Endothelial cell of umbilical vein (primary cell): ENCODE data around the gene FGFR3.

Source experiments
- POLR2A ChIP-seq: IDR thresholded peaks from 2 replicates; pipeline ENCODE4 v1.6.1; 2012; ENCODE audit warnings: low read depth, mild to moderate bottlenecking, control low read depth, low read length
- TF ChIP-seq, protein P1 (sequence below), 2 donors: IDR thresholded peaks; 1 replicate in 1 of 2; 2 replicates in 1 of 2; pipeline ENCODE4 v1.5.1; 2011; ENCODE audit warnings: low read length in 2 of 2, mild to moderate bottlenecking in 2 of 2, moderate library complexity in 2 of 2, control low read depth in 1 of 2, inconsistent platforms in 1 of 2, low read depth in 1 of 2; ENCODE audit not compliant: insufficient read depth in 1 of 2; ENCODE audit errors: extremely low read depth in 1 of 2
- TF ChIP-seq, protein P2 (sequence below): IDR thresholded peaks from 2 replicates; pipeline ENCODE4 v1.6.1; 2011; ENCODE audit not compliant: insufficient read depth, insufficient read length

DNA sequence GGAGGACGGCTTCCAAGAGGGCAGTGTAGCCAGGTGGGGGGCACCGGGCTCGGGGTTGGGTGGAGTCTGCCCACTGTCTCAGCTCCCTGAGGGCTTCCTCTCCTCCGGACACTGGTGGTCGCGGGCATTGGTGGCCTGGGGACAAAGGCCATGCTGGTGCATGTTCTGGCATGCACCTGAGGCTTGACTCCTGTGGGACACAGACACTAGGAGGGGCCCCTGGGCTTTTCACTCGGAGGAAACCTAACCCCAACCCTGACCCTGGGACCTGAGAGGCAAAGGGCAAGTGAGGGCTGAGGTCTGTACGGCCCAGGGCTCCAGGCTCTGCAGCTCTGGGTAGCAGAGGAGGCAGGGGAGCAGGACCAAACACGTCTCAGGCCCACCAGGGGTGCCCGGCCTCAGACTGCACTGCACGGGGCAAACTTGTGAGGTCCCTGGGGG is 22.3 kb upstream of the FGFR3 start:
- TF ChIP-seq, protein P1, sequence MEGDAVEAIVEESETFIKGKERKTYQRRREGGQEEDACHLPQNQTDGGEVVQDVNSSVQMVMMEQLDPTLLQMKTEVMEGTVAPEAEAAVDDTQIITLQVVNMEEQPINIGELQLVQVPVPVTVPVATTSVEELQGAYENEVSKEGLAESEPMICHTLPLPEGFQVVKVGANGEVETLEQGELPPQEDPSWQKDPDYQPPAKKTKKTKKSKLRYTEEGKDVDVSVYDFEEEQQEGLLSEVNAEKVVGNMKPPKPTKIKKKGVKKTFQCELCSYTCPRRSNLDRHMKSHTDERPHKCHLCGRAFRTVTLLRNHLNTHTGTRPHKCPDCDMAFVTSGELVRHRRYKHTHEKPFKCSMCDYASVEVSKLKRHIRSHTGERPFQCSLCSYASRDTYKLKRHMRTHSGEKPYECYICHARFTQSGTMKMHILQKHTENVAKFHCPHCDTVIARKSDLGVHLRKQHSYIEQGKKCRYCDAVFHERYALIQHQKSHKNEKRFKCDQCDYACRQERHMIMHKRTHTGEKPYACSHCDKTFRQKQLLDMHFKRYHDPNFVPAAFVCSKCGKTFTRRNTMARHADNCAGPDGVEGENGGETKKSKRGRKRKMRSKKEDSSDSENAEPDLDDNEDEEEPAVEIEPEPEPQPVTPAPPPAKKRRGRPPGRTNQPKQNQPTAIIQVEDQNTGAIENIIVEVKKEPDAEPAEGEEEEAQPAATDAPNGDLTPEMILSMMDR (IDR thresholded peaks at IDR 0.05; ENCODE audit: extremely low read depth in 1 of 2, insufficient read depth in 1 of 2, low read depth in 1 of 2, low read length in 2 of 2): no peak
- TF ChIP-seq POLR2A: no peak
- TF ChIP-seq, protein P2, sequence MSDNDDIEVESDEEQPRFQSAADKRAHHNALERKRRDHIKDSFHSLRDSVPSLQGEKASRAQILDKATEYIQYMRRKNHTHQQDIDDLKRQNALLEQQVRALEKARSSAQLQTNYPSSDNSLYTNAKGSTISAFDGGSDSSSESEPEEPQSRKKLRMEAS: no peak
